ENCODE measurements around the gene RNH1.

The RNH1 gene

DNA sequence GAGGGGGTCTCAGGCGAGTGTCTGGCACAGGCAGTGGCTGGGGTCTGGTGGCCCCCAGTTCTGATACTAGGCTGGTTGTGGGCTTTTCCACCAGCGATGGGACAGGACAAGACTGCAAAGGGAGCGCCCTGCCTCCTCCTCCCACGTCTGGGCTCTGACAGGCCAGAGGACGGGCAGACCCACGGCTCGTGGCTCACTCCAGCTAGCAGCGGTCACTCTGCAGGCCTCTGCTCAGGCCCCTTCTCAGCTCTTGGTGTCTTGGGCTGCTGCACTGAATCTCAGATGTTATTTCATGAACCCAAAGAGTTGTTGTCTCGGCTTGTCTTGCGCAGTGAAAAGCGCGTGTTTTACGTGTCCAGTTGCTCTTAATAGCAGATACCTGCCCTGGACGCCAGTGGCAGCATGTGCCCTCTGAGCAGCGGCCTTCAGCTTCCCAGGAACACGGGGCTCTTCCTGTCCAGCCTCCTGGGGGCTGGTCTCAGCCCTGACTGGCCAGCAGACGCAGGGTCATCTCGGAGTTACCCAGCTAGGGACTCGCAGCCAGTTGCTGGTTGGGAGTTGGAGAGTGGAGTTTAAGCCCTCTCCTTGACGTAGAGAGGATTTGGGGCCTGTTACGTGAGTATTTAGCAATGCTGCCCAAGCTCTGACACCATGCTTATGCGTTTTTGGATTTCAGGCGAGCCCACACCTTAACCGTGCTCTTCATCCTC is 47.4 kb downstream of the RNH1 start:
- DNase-seq (ENCODE audit: low read depth in 2 of 2), result no peak

DNA sequence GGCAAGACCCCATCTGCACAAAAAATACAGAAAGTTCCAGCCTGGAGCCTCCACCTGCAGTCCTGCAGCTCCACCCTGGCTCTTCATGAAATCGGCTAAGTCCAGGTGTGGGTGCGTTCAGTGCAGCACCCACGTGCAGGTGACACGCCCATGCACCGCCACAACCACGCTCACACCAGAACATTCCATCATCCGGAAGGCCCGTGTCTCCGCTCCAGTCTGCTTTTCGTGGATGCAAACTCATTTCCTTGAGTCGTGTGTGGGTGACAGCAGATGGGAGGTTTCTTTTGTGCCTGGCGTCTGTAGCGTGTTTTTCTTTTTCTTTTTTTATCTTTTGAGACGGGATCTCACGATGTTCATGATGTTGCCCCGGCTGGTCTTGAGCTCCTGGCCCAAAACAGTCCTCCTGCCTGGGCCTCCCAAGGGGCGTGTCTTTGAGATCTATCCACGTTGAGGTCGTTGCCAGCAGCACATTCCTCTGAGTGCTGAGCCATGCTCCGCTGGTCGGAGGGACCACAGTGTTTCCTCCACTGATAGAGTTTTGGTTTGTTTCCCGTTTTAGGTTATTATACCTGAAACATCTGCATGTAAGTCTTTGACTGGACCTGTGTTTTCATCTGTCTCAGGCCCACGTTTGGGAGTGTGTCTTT is 49.8 kb downstream of the RNH1 start:
- no peak for DNase-seq (ENCODE audit: low read depth in 2 of 2)

DNA sequence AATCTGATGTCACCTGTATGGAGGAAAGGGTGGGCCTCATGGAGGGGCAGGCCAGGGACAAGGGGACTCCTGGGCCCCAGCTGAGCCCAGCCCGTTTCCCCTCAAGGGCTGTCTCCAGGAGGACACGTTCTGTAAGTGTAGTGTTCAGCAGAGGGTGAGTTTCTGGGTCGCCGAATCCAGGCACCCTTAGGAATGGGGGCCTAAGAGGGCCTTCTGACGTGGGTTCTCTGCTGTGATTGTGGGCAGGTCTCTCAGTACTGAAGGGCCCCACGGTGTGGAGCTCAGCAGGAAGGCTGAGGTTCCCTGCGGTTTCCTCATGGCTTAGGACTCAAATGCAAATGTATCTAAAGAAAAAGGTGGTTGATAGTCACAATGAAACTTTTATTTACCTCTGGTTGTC is 50.5 kb downstream of the RNH1 start:
- peak; percentile 23 to 39 for DNase-seq (ENCODE audit: low read depth in 2 of 2)

DNA sequence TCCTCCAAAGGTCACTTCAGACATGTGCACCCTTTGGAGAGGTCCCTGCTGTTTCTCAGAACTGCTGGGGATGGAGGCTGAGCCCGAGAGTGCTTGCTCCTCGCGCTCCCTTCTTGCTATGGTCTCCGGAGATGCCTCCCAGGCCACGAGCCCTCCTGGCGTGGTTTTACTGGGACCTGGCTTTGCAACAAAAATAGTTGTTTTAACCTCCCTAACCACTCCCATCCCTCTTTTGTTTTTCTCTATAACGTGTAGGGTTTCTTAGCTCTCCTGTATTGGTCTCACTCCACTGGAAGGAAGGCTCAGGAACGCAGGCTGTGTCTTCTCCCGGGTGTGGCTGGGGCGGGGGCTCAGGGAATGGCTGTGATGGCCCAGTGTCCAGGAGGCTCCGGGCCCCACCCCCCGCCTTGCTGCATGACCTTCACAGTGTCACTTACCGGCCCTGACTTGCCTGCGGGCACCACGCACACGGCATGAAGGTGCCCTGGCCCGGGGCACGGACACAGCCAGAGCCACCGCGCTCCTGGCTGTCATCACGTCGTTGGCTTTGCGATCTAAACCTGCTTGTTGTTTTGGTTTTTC is 51.4 kb downstream of the RNH1 start:
- DNase-seq (ENCODE audit: low read depth in 2 of 2), result no peak

DNA sequence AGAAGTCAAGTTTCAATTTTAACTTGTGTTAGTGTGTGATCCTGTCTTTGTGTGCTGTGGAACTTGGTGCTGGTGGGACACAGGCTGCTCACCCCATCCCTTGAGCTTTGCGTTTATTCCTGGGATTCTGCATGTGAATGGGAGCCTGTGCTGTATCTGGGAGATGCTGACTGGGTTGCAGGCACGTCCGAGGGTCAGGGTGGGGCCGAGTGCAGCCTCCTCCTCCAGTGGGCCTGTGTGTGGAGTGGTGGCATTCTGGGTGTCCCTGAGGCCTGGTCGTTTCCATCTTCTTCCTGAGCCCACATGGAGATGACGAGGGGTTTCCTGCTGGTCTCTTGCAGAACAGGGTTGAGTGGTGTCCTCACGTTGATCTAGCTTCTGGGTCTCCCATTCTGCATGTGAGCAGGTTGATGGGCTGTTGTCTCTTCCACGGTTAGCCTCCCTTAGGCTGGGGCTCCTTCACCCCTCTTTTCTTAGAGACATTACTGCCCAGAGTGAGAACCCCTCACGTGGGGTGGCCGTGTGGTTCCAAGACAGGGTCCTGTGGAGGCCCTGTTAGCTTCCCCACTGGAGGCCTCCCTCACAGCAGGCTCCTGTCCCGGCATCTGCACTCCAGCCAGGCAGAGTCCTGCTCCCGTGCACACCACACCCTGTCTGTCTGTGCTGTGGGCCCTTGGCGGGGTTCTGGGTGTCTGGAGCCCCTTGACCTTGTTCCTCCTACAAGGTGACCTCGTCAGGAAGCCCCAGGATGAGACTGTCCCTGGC is 52.1 kb downstream of the RNH1 start:
- DNase-seq (ENCODE audit: low read depth in 2 of 2), result no peak

DNA sequence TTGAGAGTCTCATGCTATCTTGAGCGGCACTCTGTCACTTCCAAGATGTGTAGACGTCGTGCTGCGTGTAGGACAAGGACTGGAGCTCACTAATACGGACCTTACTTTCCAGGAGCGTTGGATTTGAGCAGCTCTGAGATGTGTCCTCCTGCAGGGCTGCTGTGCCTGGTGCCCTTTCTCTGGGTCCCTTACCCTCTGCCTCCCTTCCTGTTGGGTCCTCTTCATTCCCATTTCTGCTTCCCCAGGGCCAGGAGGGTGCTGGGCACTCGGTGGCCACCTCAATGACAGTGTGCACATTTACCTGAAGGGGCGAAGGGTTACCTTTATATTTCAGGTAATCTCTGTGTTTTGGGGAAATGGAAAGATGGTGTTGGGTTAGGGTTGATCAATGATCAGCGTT is 53.0 kb downstream of the RNH1 start:
- DNase-seq (ENCODE audit: low read depth in 2 of 2), result no peak

DNA sequence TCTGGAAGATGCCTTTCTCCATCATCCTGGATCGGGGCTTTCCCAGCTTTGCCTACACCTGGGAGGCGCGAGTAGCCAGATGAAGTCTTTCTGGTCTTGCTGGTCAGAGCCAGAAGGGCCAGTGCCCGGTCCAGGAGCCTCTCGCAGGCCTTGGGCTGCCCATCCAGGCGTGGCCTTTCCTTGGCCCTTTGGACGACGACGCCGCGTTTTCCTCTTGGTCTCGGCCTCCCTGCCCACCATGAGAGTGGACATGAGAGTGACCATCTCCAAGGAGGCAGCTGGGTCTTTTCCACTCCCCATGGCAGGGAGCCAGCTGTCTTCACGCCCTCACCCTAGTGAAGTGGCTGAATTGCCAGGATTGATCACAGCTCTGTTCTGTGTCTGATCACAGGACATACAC is 53.5 kb downstream of the RNH1 start:
- DNase-seq (ENCODE audit: low read depth in 2 of 2), result no peak

DNA sequence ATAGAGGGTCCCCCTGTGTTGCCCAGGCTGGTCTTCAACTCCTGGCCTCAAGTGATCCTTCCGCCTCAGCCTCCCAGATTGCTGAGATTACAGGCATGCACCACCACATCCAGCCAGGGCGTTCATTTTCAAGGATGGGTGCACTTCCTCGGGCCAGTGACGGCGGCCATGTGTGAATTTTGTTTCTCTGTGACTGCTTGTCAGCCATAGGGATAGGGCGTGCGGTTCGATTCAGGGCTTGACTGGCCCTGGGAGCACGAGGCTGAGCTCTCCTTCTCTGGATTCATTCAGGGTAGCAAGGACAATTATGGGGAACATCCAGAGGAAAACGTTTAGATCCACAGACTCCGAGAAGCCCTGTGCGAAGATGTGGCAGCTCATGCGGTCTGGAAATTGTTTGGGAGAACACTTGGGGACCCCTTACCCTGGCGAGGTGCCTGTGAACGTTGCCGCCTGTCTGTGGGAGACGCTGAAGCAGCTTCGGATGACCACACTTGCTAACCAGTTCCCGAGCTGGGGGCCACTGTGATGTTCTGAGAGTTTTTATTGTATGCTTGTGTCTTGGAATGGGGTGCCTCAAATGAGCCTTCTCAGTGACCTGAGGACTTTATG is 54.0 kb downstream of the RNH1 start:
- no peak for DNase-seq (ENCODE audit: low read depth in 2 of 2)

DNA sequence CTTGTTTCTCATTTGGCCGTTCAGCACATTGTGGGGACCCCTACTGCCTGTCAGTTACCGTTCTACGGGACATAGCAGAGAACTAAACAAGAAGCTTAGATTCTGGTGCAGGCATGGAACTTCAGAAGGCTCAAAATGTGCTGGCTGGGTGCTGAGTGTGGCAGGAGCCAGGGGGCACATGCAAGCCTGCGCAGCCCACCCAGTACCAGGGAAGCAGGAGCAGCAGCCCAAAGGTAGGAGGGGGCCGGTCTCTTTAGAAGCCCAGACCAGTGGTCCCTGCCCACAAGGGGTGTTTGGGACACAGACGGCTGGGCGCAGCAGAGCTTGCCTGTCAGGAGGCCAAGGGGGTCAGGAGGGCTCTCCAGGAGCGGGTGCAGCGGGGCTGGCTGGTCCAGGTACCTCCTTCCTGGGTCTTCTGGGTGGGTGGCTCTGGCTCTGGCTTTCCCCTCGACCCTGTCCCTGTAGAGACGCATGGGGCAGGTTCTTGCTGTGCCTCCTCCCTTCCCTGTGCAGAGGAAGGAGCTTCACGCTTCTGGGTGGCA is 54.8 kb downstream of the RNH1 start:
- DNase-seq (ENCODE audit: low read depth in 2 of 2), result no peak

DNA sequence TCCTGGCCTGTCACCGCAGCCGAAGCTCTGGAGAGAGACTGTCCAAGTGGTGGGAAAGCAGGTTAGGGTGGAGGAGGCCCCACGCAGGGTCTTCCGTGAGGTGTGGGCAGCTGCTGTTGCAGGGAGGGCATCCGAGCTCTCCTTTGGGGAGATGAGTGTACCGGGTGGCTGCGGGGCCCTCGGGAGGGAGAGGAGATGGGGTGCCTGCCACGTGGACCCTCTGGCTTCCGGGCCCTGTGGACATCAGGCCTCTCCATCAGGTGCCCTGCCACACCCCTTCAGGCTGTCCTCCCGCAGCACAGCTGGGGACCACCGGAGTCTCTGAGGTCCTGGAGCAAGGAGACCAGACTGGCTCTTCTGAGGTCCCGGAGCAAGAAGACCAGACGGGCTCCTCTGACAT is 55.3 kb downstream of the RNH1 start:
- DNase-seq (ENCODE audit: low read depth in 2 of 2), result no peak

DNA sequence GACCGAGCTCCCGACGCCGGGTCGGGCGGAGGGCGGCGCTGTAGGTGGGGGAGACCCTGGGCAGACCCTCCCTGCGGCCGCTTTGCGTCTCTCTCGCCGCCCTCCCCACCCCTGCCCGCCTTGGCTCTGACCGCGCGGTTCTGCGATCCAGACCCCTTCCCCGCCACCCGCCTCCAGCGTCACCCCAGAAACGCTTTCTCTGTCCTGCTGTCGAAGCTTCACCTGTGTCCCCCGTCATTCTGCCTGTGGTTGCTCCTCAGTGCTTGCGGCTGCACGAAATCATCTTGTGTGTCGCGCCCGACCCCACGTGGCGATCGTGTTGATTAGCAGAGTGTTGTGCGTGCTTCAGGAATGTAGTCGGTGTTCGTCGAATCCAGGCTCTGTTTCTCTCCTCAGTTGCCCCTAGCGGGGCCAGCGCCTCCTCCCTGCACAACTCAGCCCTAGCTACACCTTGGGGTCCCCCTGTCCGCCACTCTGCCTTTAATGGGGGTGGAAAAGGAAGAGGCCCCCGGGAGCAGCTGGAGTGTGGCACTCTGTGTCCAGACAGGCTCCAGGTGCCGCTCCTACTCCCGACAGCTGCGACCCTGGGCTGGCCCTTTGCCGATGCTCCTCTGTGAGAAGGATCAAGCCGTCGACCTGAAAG is 56.1 kb downstream of the RNH1 start:
- peak; percentile 56 to 58 for DNase-seq (ENCODE audit: low read depth in 2 of 2)

DNA sequence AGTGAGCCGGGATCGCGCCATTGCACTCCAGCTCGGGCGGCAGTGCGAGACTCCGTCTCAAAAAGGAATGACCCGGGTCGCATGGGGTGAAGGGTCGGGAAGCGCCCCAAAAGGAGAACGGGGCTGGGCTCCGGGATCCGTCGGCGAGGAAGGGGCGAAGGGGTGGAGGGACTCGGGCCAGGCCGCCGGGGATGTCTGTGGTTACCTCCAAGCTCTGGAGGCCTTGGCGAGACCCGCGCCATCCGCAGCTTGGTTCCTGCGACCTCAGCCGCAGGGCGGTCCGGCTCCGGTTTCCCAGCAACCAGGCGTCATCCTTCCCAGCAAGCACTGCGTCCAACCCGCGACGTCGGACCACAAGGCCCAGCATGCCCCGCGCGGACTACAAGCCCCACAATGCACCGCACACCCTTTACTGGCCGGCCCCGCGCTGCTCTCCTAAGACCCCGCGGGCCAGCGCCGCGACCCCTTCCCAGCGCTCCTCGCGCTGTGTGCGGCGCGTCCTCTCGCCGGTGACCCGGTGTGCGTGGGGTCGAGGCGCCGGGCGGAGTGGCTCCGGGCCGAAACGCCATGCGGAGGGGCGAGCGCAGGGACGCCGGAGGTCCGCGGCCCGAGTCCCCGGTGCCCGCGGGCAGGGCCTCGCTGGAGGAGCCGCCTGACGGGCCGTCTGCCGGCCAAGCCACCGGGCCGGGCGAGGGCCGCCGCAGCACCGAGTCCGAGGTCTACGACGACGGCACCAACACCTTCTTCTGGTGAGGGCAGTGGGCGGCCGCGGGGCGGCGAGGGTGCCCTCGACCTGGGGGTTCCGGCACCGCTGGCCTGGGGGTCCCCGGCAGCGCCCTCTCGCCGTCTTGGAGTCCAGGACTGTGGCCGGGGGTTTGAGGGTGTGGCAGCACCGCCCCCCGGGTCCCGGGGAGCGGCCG is 56.9 kb downstream of the RNH1 start, which contains the start of gene PTDSS2:
TSS of gene PTDSS2 (plus strand) at position 391 of the 920 bp plus-strand sequence. CDS start at position 568, 177 bp downstream.
- DNase-seq (ENCODE audit: low read depth in 2 of 2), result peak; percentile 92 to 93

DNA sequence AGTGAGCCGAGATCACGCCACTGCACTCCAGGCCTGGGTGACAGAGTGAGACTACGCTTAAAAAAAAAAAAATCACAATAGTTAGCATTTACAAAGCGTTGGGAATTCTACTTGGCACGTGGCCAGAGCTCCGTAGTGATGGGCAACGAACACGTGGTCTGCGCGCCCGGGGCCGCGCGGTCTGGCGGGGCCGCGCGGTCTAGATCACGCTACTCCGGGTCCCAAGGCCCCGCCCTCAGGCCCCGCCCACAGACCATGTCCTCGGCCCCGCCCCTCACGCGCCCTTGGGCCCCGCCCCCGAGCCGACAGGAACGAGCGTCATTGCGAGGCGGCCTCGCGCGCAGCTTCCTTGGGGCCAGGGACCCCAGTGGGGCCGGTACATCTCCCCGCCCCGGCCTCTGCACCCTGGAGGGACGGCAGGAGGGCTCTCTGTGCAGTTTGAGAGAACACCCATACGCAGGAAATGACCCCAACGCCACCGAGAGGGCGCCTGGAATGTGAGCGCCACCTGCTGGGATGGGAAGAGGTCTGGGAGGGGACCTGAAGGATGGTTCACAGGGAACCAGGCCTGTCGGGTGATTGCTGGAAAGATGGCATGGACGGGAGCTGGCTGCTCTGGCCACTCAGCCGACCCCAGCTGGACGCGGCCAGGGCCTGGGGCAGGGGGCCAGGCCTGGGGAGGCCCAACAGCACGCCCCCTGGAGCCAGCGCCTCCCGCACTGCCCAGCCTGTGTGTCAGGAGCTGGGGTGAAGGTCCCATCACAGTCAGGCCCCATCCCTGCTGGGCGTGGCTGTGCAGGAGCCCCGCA is 58.9 kb downstream of the RNH1 start:
- DNase-seq (ENCODE audit: low read depth in 2 of 2), result peak; percentile 93

DNA sequence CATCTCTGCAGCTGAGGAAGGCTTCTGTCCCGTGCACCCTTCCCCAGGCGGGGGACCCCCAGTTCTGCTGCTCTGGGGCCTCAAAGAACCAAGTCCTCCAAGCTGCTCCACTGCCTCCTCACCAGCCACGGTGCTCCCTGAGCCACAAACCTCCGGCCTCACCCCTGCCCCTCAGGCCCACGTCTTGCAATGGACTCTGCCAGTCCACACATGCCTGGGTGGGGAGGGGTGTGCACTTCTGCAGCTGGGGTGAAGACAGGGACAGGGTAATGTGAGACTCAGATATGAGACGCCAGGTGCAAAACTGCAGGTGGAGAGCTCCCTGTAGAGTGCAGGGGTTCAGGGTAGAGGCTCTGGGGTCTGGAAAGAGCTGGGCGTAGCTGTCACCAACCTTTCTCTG is 60.2 kb downstream of the RNH1 start:
- no peak for DNase-seq (ENCODE audit: low read depth in 2 of 2)

DNA sequence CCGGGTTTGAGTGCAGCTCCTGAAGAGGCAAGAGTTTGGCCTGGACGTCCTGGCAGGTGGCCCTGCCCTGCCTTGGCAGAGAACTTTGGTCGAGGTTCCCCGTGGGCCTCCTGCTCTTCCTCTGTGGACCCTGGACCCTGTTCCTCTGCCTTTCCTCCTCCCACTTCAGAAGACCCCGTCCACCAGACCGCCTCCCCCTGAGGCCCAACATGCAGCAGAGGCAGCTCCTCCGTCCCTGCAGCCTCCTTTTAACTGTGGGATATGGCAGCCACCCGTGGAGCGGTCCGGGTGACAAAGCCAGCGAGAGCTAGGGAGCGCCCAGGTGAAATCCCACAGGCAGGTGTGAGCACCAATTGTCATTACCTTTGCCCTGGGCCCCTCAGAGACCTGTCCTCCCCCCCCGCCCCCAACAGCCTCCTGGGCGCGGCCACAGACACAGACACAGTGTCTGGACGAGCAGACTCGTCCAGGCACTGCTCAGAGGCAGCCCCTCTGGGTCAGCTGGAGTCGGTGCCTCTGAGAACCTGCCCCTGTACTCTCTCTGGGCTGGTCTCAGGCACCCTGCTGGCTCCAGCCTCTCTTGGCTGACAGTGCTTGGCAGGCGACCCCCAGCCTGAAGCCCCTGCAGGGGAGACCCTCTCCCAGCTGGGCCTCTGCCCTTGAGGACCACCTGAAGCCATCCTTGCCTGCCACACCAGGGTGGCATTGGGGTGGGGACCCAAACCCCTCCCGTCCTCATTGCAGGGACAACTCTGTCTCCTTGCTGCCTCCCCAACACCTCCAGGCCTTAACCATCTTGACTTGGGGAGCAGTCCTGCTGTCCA is 61.1 kb downstream of the RNH1 start:
- no peak for DNase-seq (ENCODE audit: low read depth in 2 of 2)

Data from stimulated activated CD8-positive, alpha-beta memory T cell treated with anti-CD3 and anti-CD28 coated beads, Interleukin-15, amount 100 ng/mL, for 48 hours (primary cell).